Transverse colon (tissue), 4 donors: Measurements from ENCODE around the gene UBE2L3. TPM values are rescaled to one million over a fixed set of nuclear protein-coding genes. Genes with fewer than 3 reads are reported as not detected.

Experiments
- DNase-seq: peaks from one replicate; pipeline ENCODE4 v3.0.0-alpha.2; 2019
- H3K27ac ChIP-seq, 4 donors: fragments of 200-600 bp; sonication (generic); 2 replicates each; pipeline ENCODE4 v1.5.1; 2016 to 2018; ENCODE audit warnings: inconsistent platforms in 4 of 4
- H3K27me3 ChIP-seq: fragments of 200-600 bp; sonication (generic); 2 replicates; pipeline ENCODE4 v1.5.1; 2017; ENCODE audit warnings: inconsistent platforms
- H3K36me3 ChIP-seq, 4 donors: fragments of 200-600 bp; sonication (generic); 2 replicates each; pipeline ENCODE4 v1.5.1; 2017 to 2019; ENCODE audit warnings: inconsistent platforms in 4 of 4
- H3K4me1 ChIP-seq, 4 donors: fragments of 200-600 bp; sonication (generic); 2 replicates each; pipeline ENCODE4 v1.5.1; 2017 to 2020; ENCODE audit warnings: inconsistent platforms in 4 of 4
- H3K4me3 ChIP-seq, 4 donors: fragments of 200-600 bp; sonication (generic); 1 replicate in 1 of 4; 2 replicates in 3 of 4; pipeline versions ENCODE4 v1.5.1 to v1.6.1; 2017 to 2019; ENCODE audit warnings: inconsistent platforms in 4 of 4
- H3K9me3 ChIP-seq, 2 donors: fragments of 200-600 bp; sonication (generic); 2 replicates each; pipeline ENCODE4 v1.5.1; 2017 to 2019; ENCODE audit warnings: inconsistent platforms in 2 of 2
- CTCF ChIP-seq, 5 experiments: fragments of 200-600 bp in 3 of 5; fragments of 450-650 bp in 2 of 5; sonication (generic) in 3 of 5; IDR thresholded peaks; 1 replicate in 2 of 5; 2 replicates in 3 of 5; pipeline ENCODE4 v1.5.1; 2016 to 2017; ENCODE audit warnings: antibody characterized with exemption in 5 of 5, inconsistent platforms in 3 of 5, mild to moderate bottlenecking in 2 of 5, moderate library complexity in 1 of 5
- EP300 ChIP-seq: sonication (generic); formaldehyde crosslinking; IDR thresholded peaks from one replicate; pipeline ENCODE4 v1.6.1; 2017; ENCODE audit warnings: antibody characterized with exemption, low read depth
- POLR2A ChIP-seq: fragments of 450-650 bp; IDR thresholded peaks from one replicate; pipeline ENCODE4 v1.6.1; 2016; ENCODE audit warnings: antibody characterized with exemption, mild to moderate bottlenecking, moderate library complexity
- POLR2AphosphoS5 ChIP-seq, 3 donors: sonication (generic); formaldehyde crosslinking; IDR thresholded peaks; one replicate each; pipeline ENCODE4 v1.6.1; 2016; ENCODE audit warnings: antibody characterized with exemption in 3 of 3
- WGBS, 2 donors: methylation state at CpG; one replicate each; pipeline ENCODE4 v1.1.5; 2018; ENCODE audit warnings: low coverage in 1 of 2; 5-methylcytosine and 5-hydroxymethylcytosine counted together
- in situ Hi-C, 4 donors: fragments of 200-750 bp; cut with MboI; loops; one replicate each; pipeline versions ENCODE4 v1.15.0 to v1.15.1; 2017; ENCODE audit warnings: low sequenced_read_pairs in 3 of 4, low pct_ligation_motif_present in 1 of 4, low pct_unique_long_range_greater_than_20kb in 1 of 4
- intact Hi-C: fragments of 100-400 bp; cut with DNase I; formaldehyde crosslinking; loops from one replicate; pipeline ENCODE4 v1.15.1; 2023; ENCODE audit warnings: low total_unique reads
- total RNA-seq, 4 donors: library from RNA; depleted of rRNA; stranded (reverse); fragments of >200 nt; gene quantifications; one replicate each; pipeline ENCODE4 v1.1.0, GENCODE V29; 2016

Gene UBE2L3
- total RNA-seq, 4 donors from 2014 or later: 21.9 to 48.7 (median 33.5) TPM

GRCh38 chr22:21582801-21583740, 15.6 kb downstream of the UBE2L3 start:
- H3K27me3 ChIP-seq: no peaks in the 10 kb centered on the region
- peaks cover 15 to 64% (median 23%) of the 10 kb centered on the region in 4 donors for H3K4me1 ChIP-seq
- H3K27ac ChIP-seq: no peak overlapping the region
- DNase-seq: no peak
- no peaks in the 10 kb centered on the region for H3K36me3 ChIP-seq
- no peak for TF ChIP-seq POLR2A
- TF ChIP-seq CTCF (IDR thresholded peaks at IDR 0.05): no peak
- no peak for TF ChIP-seq EP300
- no peak for TF ChIP-seq POLR2AphosphoS5 (IDR thresholded peaks at IDR 0.05)
- no peaks in the 10 kb centered on the region for H3K9me3 ChIP-seq
- H3K4me3 ChIP-seq: no peak overlapping the region
- intact Hi-C loops: no loop called here
- WGBS, 2 donors: 67 to 69% methylated on average over 1 to 10 of the region's 10 CpGs
- in situ Hi-C loops: loop anchor here in 2 of 4 donors (25.0 kb wide), 2 partner anchors 129 to 496 kb away; no protein-coding TSS in a partner anchor

GRCh38 chr22:21585389-21585788, 17.9 kb downstream of the UBE2L3 start:
- in situ Hi-C loops: loop anchor here in 2 of 4 donors (25.0 kb wide), 2 partner anchors 127 to 498 kb away; no protein-coding TSS in a partner anchor
- Histone ChIP-seq H3K27ac (no peak overlapping the region), H3K27me3 (no peaks in the 10 kb centered on the region), H3K4me1 (peaks cover 7 to 57% (median 20%) of the 10 kb centered on the region in 4 donors), H3K4me3 (no peak overlapping the region), H3K36me3 (no peaks in the 10 kb centered on the region), H3K9me3 (no peaks in the 10 kb centered on the region)
- intact Hi-C loops: no loop called here
- WGBS, 2 donors: 81 to 88% methylated on average over 1 to 2 of the region's 2 CpGs
- TF ChIP-seq EP300: no peak
- no peak for TF ChIP-seq POLR2A
- no peak for TF ChIP-seq CTCF (IDR thresholded peaks at IDR 0.05)
- TF ChIP-seq POLR2AphosphoS5 (IDR thresholded peaks at IDR 0.05): no peak
- DNase-seq: no peak

GRCh38 chr22:21587803-21588611, 20.5 kb downstream of the UBE2L3 start:
- Histone ChIP-seq H3K9me3 (no peaks in the 10 kb centered on the region), H3K4me3 (no peak overlapping the region), H3K36me3 (peaks cover 0 to 5% (median 1%) of the 10 kb centered on the region in 4 donors), H3K4me1 (peaks cover 7 to 57% (median 20%) of the 10 kb centered on the region in 4 donors), H3K27ac (no peak overlapping the region), H3K27me3 (no peaks in the 10 kb centered on the region)
- intact Hi-C loops (no loop called here), in situ Hi-C loops (loop anchor here in 2 of 4 donors (25.0 kb wide), 2 partner anchors 124 to 501 kb away; no protein-coding TSS in a partner anchor)
- no peak for TF ChIP-seq EP300
- TF ChIP-seq POLR2A: no peak
- no peak for TF ChIP-seq CTCF (IDR thresholded peaks at IDR 0.05)
- TF ChIP-seq POLR2AphosphoS5 (IDR thresholded peaks at IDR 0.05): no peak
- peak; percentile 22 for DNase-seq
- 60 to 61% methylated on average over 3 to 4 of the region's 4 CpGs for WGBS, 2 donors
